Lower lobe of right lung (tissue), 2 donors: Measurements from ENCODE around the gene TPRA1. TPM values are rescaled to one million over a fixed set of nuclear protein-coding genes. Genes with fewer than 3 reads are reported as not detected.

Experiments
- ATAC-seq, 2 donors: fragments of 200-7000 bp; cut with Tn5 transposase; one replicate each; pipeline ENCODE4 v1.9.1; 2020 to 2022; ENCODE audit warnings: mild to moderate bottlenecking in 2 of 2, moderate library complexity in 2 of 2
- DNase-seq: peaks from one replicate; pipeline ENCODE4 v3.0.0-alpha.2; 2020
- H3K27ac ChIP-seq: fragments of 200-600 bp; one replicate; pipeline ENCODE4 v1.8.0; 2022
- H3K27me3 ChIP-seq: fragments of 200-600 bp; one replicate; pipeline ENCODE4 v1.8.0; 2022; ENCODE audit warnings: low read depth
- H3K36me3 ChIP-seq: fragments of 200-600 bp; one replicate; pipeline ENCODE4 v1.8.0; 2022; ENCODE audit warnings: mild to moderate bottlenecking
- H3K4me1 ChIP-seq: fragments of 200-600 bp; one replicate; pipeline ENCODE4 v1.8.0; 2022
- H3K4me3 ChIP-seq: fragments of 200-600 bp; one replicate; pipeline ENCODE4 v1.8.0; 2022; ENCODE audit warnings: mild to moderate bottlenecking
- H3K9me3 ChIP-seq: fragments of 200-600 bp; one replicate; pipeline ENCODE4 v1.8.0; 2022
- intact Hi-C: fragments of 100-400 bp; cut with DNase I; formaldehyde crosslinking; loops from one replicate; pipeline ENCODE4 v1.11.0; 2022
- total RNA-seq: library from RNA; stranded (reverse); fragmentation: NEBNext Ultra II Directional; extraction: Animal tissue kit (Norgen Biotek cat#: 25700); gene quantifications from one replicate; pipeline ENCODE4 v1.2.1, GENCODE V29; 2021
- TF ChIP-seq, protein P1 (sequence below): fragments of 200-600 bp; IDR thresholded peaks from one replicate; pipeline ENCODE4 v1.8.0; 2022; ENCODE audit warnings: antibody characterized with exemption, mild to moderate bottlenecking
- donor health status: DM: no; HTN: yes; CAD: no; lungs with severe emphysema.

The TPRA1 gene
- total RNA-seq, 1 donor from 2014 or later: 38.8 TPM

DNA sequence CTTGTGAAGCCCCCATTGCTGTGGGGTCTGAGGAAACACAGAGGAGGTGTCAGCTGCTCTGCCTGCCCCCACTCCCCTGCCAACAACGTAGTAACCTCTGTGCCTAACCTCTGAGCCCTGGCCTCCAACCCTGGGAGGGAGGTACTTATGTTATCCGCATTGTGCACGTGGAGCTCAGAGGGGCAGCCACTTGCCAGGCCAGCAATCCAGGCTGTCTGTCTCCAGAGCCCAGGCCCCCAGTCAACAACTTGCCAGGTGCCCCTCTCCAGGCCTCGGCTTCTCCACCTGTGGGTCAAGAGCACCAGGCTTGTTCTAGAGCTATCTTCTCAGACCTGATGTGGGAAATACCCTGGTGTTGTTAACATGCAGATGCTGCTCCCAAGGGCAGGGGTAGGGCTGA is 2.7 kb downstream of the TPRA1 start:
- TF ChIP-seq, protein P1, sequence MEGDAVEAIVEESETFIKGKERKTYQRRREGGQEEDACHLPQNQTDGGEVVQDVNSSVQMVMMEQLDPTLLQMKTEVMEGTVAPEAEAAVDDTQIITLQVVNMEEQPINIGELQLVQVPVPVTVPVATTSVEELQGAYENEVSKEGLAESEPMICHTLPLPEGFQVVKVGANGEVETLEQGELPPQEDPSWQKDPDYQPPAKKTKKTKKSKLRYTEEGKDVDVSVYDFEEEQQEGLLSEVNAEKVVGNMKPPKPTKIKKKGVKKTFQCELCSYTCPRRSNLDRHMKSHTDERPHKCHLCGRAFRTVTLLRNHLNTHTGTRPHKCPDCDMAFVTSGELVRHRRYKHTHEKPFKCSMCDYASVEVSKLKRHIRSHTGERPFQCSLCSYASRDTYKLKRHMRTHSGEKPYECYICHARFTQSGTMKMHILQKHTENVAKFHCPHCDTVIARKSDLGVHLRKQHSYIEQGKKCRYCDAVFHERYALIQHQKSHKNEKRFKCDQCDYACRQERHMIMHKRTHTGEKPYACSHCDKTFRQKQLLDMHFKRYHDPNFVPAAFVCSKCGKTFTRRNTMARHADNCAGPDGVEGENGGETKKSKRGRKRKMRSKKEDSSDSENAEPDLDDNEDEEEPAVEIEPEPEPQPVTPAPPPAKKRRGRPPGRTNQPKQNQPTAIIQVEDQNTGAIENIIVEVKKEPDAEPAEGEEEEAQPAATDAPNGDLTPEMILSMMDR: no peak
- Histone ChIP-seq H3K4me3 (no peak overlapping the region), H3K27me3 (no peaks in the 10 kb centered on the region), H3K9me3 (no peaks in the 10 kb centered on the region), H3K27ac (no peak overlapping the region), H3K4me1 (peaks cover 46% of the 10 kb centered on the region), H3K36me3 (peaks cover 5% of the 10 kb centered on the region)
- no peak for ATAC-seq
- intact Hi-C loops: no loop called here
- DNase-seq: no peak

DNA sequence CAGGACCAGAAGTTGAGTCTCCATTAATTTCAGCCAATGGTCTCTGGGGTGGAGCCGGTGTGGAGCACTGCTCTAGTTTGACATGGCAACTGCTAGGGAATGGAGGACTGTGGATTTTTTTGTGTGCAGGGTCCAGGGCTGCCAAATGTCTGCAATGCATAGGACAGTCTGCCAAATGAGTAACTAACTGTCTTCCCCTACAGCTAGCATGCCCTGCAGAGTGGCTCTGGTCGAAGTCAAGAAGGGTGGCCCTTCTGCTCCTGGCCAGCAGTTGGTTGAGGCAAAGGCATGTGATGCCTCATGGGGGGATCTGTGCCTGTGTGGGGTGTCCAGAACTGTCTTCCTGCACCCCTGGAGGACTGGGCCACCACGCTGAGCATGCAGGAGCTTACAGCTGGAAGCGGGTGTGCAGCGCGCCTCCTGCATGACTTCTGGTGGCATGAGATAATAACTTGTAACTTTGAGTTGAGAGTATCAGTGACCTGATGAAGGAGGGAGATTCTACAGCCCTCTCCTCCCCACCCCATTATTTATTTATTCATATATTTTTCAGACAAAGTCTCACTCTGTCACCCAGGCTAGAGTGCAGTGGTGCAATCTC is 4.6 kb downstream of the TPRA1 start:
- DNase-seq (no peak), ATAC-seq (no peak)
- intact Hi-C loops: no loop called here
- H3K36me3 ChIP-seq: peaks cover 12% of the 10 kb centered on the region
- H3K27ac ChIP-seq: no peak overlapping the region
- H3K4me1 ChIP-seq: peaks cover 35% of the 10 kb centered on the region
- H3K9me3 ChIP-seq: no peaks in the 10 kb centered on the region
- no peaks in the 10 kb centered on the region for H3K27me3 ChIP-seq
- H3K4me3 ChIP-seq: no peak overlapping the region
- TF ChIP-seq, protein P1: no peak

DNA sequence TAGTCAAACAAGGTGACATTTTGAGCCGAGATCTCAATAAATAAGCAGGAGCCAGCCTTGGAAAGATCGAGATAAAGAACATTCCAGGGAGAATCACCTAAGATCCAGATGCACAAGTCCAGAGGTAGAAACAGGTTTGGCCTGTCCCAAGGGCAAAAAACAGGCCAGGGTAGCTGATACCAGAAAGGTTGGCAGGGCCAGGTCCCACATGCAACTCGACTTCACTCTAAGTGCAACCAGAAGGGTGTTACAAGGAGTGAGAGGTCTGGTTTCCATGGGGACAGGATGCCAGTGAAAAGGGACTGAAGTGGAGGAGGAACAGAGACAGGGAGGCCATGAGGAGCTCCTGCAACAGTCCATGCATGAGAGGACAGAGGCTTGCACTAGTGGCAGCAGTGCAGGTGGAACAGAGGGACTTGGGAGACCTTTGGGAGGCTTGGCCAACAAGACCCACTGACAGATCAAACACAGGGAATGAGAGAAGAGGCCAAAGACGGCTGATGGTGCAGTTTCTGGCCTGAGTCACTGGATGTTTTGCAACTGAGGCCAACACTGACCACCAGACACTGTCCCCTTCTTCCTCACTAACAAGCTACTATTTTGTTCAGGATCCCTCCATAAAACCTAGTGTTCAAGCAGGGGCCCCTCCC is 5.2 kb downstream of the TPRA1 start:
- Histone ChIP-seq H3K4me3 (no peak overlapping the region), H3K27me3 (no peaks in the 10 kb centered on the region), H3K9me3 (no peaks in the 10 kb centered on the region), H3K36me3 (peaks cover 15% of the 10 kb centered on the region), H3K27ac (no peak overlapping the region), H3K4me1 (peaks cover 35% of the 10 kb centered on the region)
- TF ChIP-seq, protein P1: no peak
- peak in 1 of 2 donors; percentile 4 for ATAC-seq
- intact Hi-C loops: no loop called here
- no peak for DNase-seq

DNA sequence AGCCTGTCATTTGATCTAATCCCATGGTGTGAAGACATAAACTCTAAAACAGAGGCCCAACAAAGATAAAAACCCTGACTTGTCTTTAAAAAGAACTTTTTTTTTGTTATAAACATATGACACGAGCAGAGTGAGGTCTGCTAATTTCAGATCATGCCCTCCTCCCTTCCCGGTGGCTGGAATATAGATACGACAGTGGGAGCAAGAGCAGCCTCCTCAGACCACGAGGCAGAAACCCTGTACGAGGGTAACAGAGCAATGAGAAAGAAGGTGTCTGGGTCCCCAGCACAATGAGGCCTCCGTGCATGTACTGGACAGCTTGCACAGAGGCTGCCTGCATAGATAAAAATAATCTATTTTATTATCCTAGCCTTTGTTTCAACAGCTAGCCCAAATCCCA is 5.8 kb downstream of the TPRA1 start:
- TF ChIP-seq, protein P1: no peak
- no peak overlapping the region for H3K27ac ChIP-seq
- intact Hi-C loops: no loop called here
- H3K4me3 ChIP-seq: no peak overlapping the region
- H3K9me3 ChIP-seq: no peaks in the 10 kb centered on the region
- ATAC-seq: no peak
- H3K36me3 ChIP-seq: peaks cover 21% of the 10 kb centered on the region
- DNase-seq: no peak
- peaks cover 35% of the 10 kb centered on the region for H3K4me1 ChIP-seq
- H3K27me3 ChIP-seq: no peaks in the 10 kb centered on the region

DNA sequence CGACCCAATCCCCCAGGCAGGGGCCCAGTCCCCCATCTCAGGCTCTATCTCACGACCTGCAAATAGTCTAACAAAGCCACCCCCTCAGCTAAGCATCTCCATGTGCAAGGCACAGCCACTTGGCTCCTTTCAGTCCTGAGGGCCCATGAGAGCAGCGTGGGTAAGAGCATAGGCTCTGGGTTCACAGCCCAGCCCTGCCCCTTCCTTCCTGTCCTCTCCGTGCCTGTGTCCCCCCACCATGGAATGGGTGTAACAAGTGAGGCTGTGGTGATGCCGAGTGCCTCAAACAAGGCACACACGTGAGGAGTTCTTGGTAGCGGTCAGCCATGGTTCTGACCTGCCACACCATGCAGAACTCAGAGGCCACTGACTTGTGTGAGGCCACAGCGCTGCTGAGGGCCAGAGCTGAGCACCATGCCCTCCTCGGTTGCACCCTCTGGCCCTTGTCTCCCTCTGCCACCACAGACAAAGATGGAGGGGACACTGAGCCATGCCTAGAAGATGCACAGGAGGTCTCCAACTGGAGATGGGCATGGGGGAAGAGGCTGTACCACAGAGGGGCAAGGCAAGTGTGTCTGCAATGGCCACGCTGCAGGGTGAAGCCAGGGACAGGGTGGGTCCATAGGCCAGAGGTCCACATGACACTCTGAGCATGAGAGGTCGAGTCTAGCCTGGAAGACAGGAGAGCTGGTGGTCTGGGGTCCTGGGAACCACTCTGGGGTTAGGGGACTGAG is 10.0 kb downstream of the TPRA1 start:
- no peaks in the 10 kb centered on the region for H3K9me3 ChIP-seq
- no peak for DNase-seq
- intact Hi-C loops: no loop called here
- no peak for ATAC-seq
- H3K27ac ChIP-seq: no peak overlapping the region
- TF ChIP-seq, protein P1: no peak
- H3K4me3 ChIP-seq: no peak overlapping the region
- H3K36me3 ChIP-seq: peaks cover 62% of the 10 kb centered on the region
- peaks cover 8% of the 10 kb centered on the region for H3K4me1 ChIP-seq
- no peaks in the 10 kb centered on the region for H3K27me3 ChIP-seq
